B cell (primary cell): ENCODE measurements around the gene DRC7. TPM values are rescaled to one million over a fixed set of nuclear protein-coding genes. Genes with fewer than 3 reads are reported as not detected.

Experiments
- ATAC-seq: fragments of 200-7000 bp; cut with Tn5 transposase; one replicate; pipeline ENCODE4 v1.10.0; 2021; ENCODE audit warnings: low read depth, mild to moderate bottlenecking, moderate number of reproducible peaks, moderate library complexity
- CTCF ChIA-PET: fragments of 350-600 bp; sonication (Branson Sonifier 250); formaldehyde crosslinking; loops from one replicate; lab custom pipeline; 2021; ENCODE audit warnings: antibody characterized with exemption, inconsistent platforms; lab: Charles Lee
- POLR2A ChIA-PET: fragments of 350-600 bp; sonication (Branson Sonifier 250); formaldehyde crosslinking; loops from one replicate; lab custom pipeline; 2021; ENCODE audit warnings: antibody characterized with exemption; lab: Charles Lee
- DNase-seq: peaks from one replicate; pipeline ENCODE4 v3.0.0; 2013
- H2AFZ ChIP-seq: 2 replicates; pipeline ENCODE4 v1.6.1; 2012; ENCODE audit warnings: mild to moderate bottlenecking, low read depth, low read length; ENCODE audit not compliant: insufficient read depth, poor library complexity, severe bottlenecking
- H3K27ac ChIP-seq, 2 donors: 1 replicate in 1 of 2; 2 replicates in 1 of 2; pipeline ENCODE4 v1.5.1; 2012 to 2013; ENCODE audit warnings: low read length in 2 of 2, mild to moderate bottlenecking in 2 of 2, moderate library complexity in 1 of 2
- H3K27me3 ChIP-seq, 4 experiments: fragments of 200-600 bp in 1 of 4; sonication (generic) in 1 of 4; replicated peaks in 1 of 4; 1 replicate in 2 of 4; 2 replicates in 2 of 4; pipeline versions ENCODE4 v1.6.1 to v1.7.0; 2013 to 2016; ENCODE audit warnings: low read length in 3 of 4, mild to moderate bottlenecking in 2 of 4, mixed read lengths in 1 of 4, moderate library complexity in 1 of 4; ENCODE audit not compliant: insufficient read depth in 4 of 4, control insufficient read depth in 3 of 4; ENCODE audit errors: control extremely low read depth in 1 of 4
- H3K36me3 ChIP-seq, 2 experiments: replicated peaks in 1 of 2; 1 replicate in 1 of 2; 2 replicates in 1 of 2; pipeline versions ENCODE4 v1.6.1 to v1.7.1; 2013; ENCODE audit warnings: low read length in 1 of 2; ENCODE audit not compliant: insufficient read depth in 2 of 2, control insufficient read depth in 1 of 2; ENCODE audit errors: control extremely low read depth in 1 of 2, extremely low read depth in 1 of 2
- H3K4me1 ChIP-seq, 2 donors: fragments of 200-600 bp in 1 of 2; sonication (generic) in 1 of 2; 1 replicate in 1 of 2; 2 replicates in 1 of 2; pipeline versions ENCODE4 v1.5.1 to v1.6.1; 2013 to 2017; ENCODE audit warnings: low read length in 2 of 2; ENCODE audit not compliant: control insufficient read depth in 2 of 2, insufficient read depth in 2 of 2
- H3K4me2 ChIP-seq: replicated peaks from 2 replicates; pipeline ENCODE3; 2012; ENCODE audit warnings: mild to moderate bottlenecking, low read depth, low read length; ENCODE audit not compliant: poor library complexity, severe bottlenecking
- H3K4me3 ChIP-seq, 5 experiments: fragments of 200-600 bp in 1 of 5; sonication (generic) in 1 of 5; 1 replicate in 3 of 5; 2 replicates in 2 of 5; pipeline versions ENCODE4 v1.5.1 to v1.7.0; 2011 to 2016; ENCODE audit warnings: low read length in 4 of 5, mild to moderate bottlenecking in 4 of 5, low read depth in 2 of 5, control low read depth in 1 of 5, moderate library complexity in 1 of 5; ENCODE audit not compliant: insufficient read depth in 1 of 5; ENCODE audit errors: control extremely low read depth in 1 of 5, extremely low read depth in 1 of 5
- H3K79me2 ChIP-seq: fragments of 200-600 bp; sonication (generic); one replicate; pipeline ENCODE4 v1.6.0; 2016; ENCODE audit warnings: low read length; ENCODE audit not compliant: control insufficient read depth, insufficient read depth
- H3K9ac ChIP-seq: fragments of 200-600 bp; sonication (generic); 2 replicates; pipeline ENCODE4 v1.6.1; 2017; ENCODE audit warnings: mild to moderate bottlenecking, low read length, moderate library complexity
- H3K9me3 ChIP-seq, 3 donors: one replicate each; pipeline versions ENCODE4 v1.6.1 to v1.7.1; 2013; ENCODE audit warnings: low read length in 2 of 3; ENCODE audit not compliant: control insufficient read depth in 2 of 3, insufficient read depth in 1 of 3; ENCODE audit errors: control extremely low read depth in 1 of 3
- H4K20me1 ChIP-seq: 2 replicates; pipeline ENCODE4 v1.6.0; 2012; ENCODE audit warnings: mild to moderate bottlenecking, low read length; ENCODE audit not compliant: insufficient read depth, control insufficient read depth, poor library complexity, severe bottlenecking
- H3K27ac Mint-ChIP-seq: one replicate; pipeline ENCODE4 v1.8.0; 2021; ENCODE audit warnings: mixed read lengths
- H3K27me3 Mint-ChIP-seq: one replicate; pipeline ENCODE4 v1.8.0; 2021; ENCODE audit warnings: mixed read lengths
- H3K4me1 Mint-ChIP-seq: one replicate; pipeline ENCODE4 v1.8.0; 2021; ENCODE audit warnings: mixed read lengths
- H3K4me3 Mint-ChIP-seq: one replicate; pipeline ENCODE4 v1.8.0; 2021; ENCODE audit warnings: mixed read lengths
- H3K9me3 Mint-ChIP-seq: one replicate; pipeline ENCODE4 v1.8.0; 2022; ENCODE audit warnings: mixed read lengths; ENCODE audit not compliant: insufficient read depth
- EZH2 ChIP-seq: IDR thresholded peaks from 2 replicates; pipeline ENCODE4 v1.6.1; 2012; ENCODE audit warnings: borderline replicate concordance, low read depth, mild to moderate bottlenecking, moderate library complexity, low read length; ENCODE audit not compliant: insufficient read depth, poor library complexity, severe bottlenecking
- WGBS: methylation state at CpG from one replicate; pipeline ENCODE4 v1.1.5; 2013; ENCODE audit warnings: missing lambda C conversion rate; ENCODE audit not compliant: insufficient coverage; 5-methylcytosine and 5-hydroxymethylcytosine counted together
- intact Hi-C: fragments of 100-400 bp; cut with micrococcal nuclease; formaldehyde crosslinking; loops from one replicate; pipeline ENCODE4 v1.10.0; 2022
- polyA plus RNA-seq: library from polyadenylated mRNA; depleted of rRNA; stranded (reverse); fragments of >200 nt; gene quantifications from 2 replicates; pipeline ENCODE4 v1.2.3, GENCODE V29; 2012
- total RNA-seq, 2 donors: library from RNA; stranded (reverse); fragments of 120-200 nt in 1 of 2; gene quantifications; 1 replicate in 1 of 2; 2 replicates in 1 of 2; pipeline versions ENCODE4 v1.2.3 to v1.2.4, GENCODE V29; 2013 to 2022
- TF ChIP-seq, protein P1 (sequence below): fragments of 200-600 bp; IDR thresholded peaks from one replicate; pipeline ENCODE4 v1.8.0; 2022; ENCODE audit warnings: antibody characterized with exemption, mild to moderate bottlenecking

The DRC7 gene
- total and polyA plus RNA-seq, 2 donors (not counting 1 experiment from before 2014, with no cell fraction given): 0.12 to 0.22 TPM

GRCh38 chr16:57697896-57698537 is 3.4 kb downstream of the DRC7 start:
- DNase-seq: no peak
- Histone ChIP-seq H4K20me1 (no peaks in the 10 kb centered on the region), H3K9me3 (no peaks in the 10 kb centered on the region), H3K4me2 (no peak overlapping the region), H3K9ac (no peak overlapping the region), H3K4me3 (no peak overlapping the region), H2AFZ (no peak overlapping the region), H3K27ac (no peak overlapping the region), H3K27me3 (no peaks in the 10 kb centered on the region), H3K79me2 (no peaks in the 10 kb centered on the region), H3K36me3 (no peaks in the 10 kb centered on the region), H3K4me1 (peaks cover 10 to 22% of the 10 kb centered on the region in 2 donors)
- ATAC-seq: no peak
- H3K4me1 Mint-ChIP-seq: peaks cover 12% of the 10 kb centered on the region
- H3K27ac Mint-ChIP-seq: no peak overlapping the region
- WGBS: 96% methylated on average over 13 of the region's 17 CpGs
- CTCF ChIA-PET: interaction anchor here (0.7 kb wide), 1 partner anchor 49 kb away, joined by 3 read pairs; no protein-coding TSS in a partner anchor
- POLR2A ChIA-PET: no interaction called here
- intact Hi-C loops: no loop called here
- H3K4me3 Mint-ChIP-seq: no peak overlapping the region
- H3K9me3 Mint-ChIP-seq: no peaks in the 10 kb centered on the region
- H3K27me3 Mint-ChIP-seq: no peaks in the 10 kb centered on the region
- TF ChIP-seq, protein P1, sequence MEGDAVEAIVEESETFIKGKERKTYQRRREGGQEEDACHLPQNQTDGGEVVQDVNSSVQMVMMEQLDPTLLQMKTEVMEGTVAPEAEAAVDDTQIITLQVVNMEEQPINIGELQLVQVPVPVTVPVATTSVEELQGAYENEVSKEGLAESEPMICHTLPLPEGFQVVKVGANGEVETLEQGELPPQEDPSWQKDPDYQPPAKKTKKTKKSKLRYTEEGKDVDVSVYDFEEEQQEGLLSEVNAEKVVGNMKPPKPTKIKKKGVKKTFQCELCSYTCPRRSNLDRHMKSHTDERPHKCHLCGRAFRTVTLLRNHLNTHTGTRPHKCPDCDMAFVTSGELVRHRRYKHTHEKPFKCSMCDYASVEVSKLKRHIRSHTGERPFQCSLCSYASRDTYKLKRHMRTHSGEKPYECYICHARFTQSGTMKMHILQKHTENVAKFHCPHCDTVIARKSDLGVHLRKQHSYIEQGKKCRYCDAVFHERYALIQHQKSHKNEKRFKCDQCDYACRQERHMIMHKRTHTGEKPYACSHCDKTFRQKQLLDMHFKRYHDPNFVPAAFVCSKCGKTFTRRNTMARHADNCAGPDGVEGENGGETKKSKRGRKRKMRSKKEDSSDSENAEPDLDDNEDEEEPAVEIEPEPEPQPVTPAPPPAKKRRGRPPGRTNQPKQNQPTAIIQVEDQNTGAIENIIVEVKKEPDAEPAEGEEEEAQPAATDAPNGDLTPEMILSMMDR: no peak
- no peak for TF ChIP-seq EZH2

- peaks cover 12% of the 10 kb centered on the region for H3K4me1 Mint-ChIP-seq
- Histone ChIP-seq H3K4me1 (peaks cover 10 to 20% of the 10 kb centered on the region in 2 donors), H3K4me3 (no peak overlapping the region), H3K79me2 (no peaks in the 10 kb centered on the region), H3K9ac (no peak overlapping the region), H4K20me1 (no peaks in the 10 kb centered on the region), H3K27ac (no peak overlapping the region), H3K36me3 (no peaks in the 10 kb centered on the region), H3K27me3 (no peaks in the 10 kb centered on the region), H3K4me2 (no peak overlapping the region), H3K9me3 (no peaks in the 10 kb centered on the region), H2AFZ (no peak overlapping the region)
- ATAC-seq: no peak
- ChIA-PET POLR2A (no interaction called here), CTCF (no interaction called here)
- H3K27me3 Mint-ChIP-seq: no peaks in the 10 kb centered on the region
- DNase-seq: no peak
- intact Hi-C loops: no loop called here
- 86% methylated on average over 16 of the region's 16 CpGs for WGBS
- H3K27ac Mint-ChIP-seq: no peak overlapping the region
- no peak overlapping the region for H3K4me3 Mint-ChIP-seq
- H3K9me3 Mint-ChIP-seq: no peaks in the 10 kb centered on the region
- TF ChIP-seq EZH2: no peak
- TF ChIP-seq, protein P1: no peak
Observed at GRCh38 chr16:57698812-57699405, 4.3 kb downstream of the DRC7 start.
